ENCODE data around the gene CERT1. TPM values are rescaled to one million over a fixed set of nuclear protein-coding genes. Genes with fewer than 3 reads are reported as not detected.
A peak's percentile ranks its signal among the peaks of the same experiment; 100 is the strongest.

CERT1 gene
- total and polyA plus RNA-seq, 9 of the 15 experiments (the other 6 are each of a cell fraction or from before 2014, with no cell fraction given), result 3.4 to 24.7 (median 9.8) TPM

DNA sequence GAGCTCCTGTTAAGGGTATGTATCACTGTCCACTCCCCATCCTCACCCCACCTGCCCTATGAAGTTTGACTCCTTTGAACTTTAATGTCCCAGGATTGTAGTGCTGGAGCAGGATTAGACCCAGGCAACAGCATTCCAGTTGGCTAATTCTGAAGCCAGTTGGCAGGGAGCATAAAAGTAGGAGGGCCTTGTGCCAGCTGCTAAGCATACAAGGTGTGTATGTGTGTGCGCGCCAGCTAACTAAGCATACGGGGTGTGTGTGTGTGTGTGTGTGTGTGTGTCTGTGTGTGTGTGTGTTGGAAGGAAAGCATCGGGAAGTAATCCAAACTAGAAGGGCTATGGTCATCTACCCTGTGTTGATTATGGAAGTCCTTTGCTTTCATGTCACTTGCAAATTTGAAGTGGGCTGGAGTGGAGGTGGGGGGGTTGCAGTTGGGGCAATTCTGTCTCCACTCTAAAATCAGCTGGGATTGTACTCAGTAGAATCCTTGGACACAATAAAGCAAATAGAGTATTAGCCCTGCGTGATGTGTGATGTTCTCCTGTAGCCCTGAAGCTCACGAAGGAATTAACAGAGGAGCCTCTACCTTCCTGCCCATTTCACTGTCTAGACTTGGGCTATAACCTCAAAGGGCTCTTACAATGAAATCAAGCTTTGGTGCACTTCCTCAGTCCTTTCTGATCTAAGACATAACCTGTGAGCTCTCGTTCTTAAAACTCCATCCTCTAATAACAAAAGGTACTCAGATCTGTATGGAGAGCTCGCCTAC is 147.5 kb downstream of the CERT1 start (continued):
- TF ChIP-seq MGA (IDR thresholded peaks at IDR 0.05) (no peak), ARID4B (CRISPR knock-in tag; IDR thresholded peaks at IDR 0.05) (no peak), MYNN (IDR thresholded peaks at IDR 0.05) (peak; percentile 49; the same call in 1 of the 2 replicates), MYNN (CRISPR knock-in tag; IDR thresholded peaks at IDR 0.05) (no peak), DMBX1 (CRISPR knock-in tag; IDR thresholded peaks at IDR 0.05; ENCODE audit: borderline replicate concordance) (no peak), HIVEP1 (CRISPR knock-in tag; IDR thresholded peaks at IDR 0.05) (no peak), LEF1 (IDR thresholded peaks at IDR 0.05) (no peak), NCOR1 (IDR thresholded peaks at IDR 0.05) (0 out of 2 replicates have a peak, but pooled peaks have one; percentile 9), NONO (IDR thresholded peaks at IDR 0.05; ENCODE audit: low read depth in 2 of 2, low read length in 1 of 2) (no peak), SAFB2 (IDR thresholded peaks at IDR 0.05; ENCODE audit: borderline replicate concordance, low read depth, low read length, severe bottlenecking) (no peak)
